Right atrium auricular region (tissue), 2 donors: ENCODE data around the gene KRT10. TPM values are rescaled to one million over a fixed set of nuclear protein-coding genes. Genes with fewer than 3 reads are reported as not detected.
"Not testable (repeated sequence)": the region's sequence is repeated elsewhere in the genome, so short reads cannot be mapped to it uniquely, and the experiment has no call there.

Experiments
- DNase-seq: peaks from one replicate; pipeline ENCODE4 v3.0.0-alpha.2; 2019; ENCODE audit warnings: low spot score
- H3K27ac ChIP-seq, 2 donors: fragments of 200-600 bp; sonication (generic); 1 replicate in 1 of 2; 2 replicates in 1 of 2; pipeline ENCODE4 v1.5.1; 2016 to 2019
- H3K27me3 ChIP-seq, 2 donors: fragments of 200-600 bp; sonication (generic); one replicate each; pipeline versions ENCODE4 v1.5.1 to v1.6.0; 2017 to 2019
- H3K36me3 ChIP-seq: fragments of 200-600 bp; sonication (generic); one replicate; pipeline ENCODE4 v1.5.1; 2016
- H3K4me1 ChIP-seq, 2 donors: fragments of 200-600 bp; sonication (generic); one replicate each; pipeline versions ENCODE4 v1.5.1 to v1.6.0; 2017 to 2019
- H3K4me3 ChIP-seq, 2 donors: fragments of 200-600 bp; sonication (generic); 1 replicate in 1 of 2; 2 replicates in 1 of 2; pipeline ENCODE4 v1.5.1; 2017 to 2019; ENCODE audit warnings: mild to moderate bottlenecking in 1 of 2, moderate library complexity in 1 of 2
- H3K9me3 ChIP-seq, 2 donors: fragments of 200-600 bp; sonication (generic); one replicate each; pipeline ENCODE4 v1.5.1; 2019
- total RNA-seq, 2 donors: library from RNA; depleted of rRNA; stranded (reverse); fragments of >200 nt; gene quantifications; one replicate each; pipeline ENCODE4 v1.1.0, GENCODE V29; 2016
- TF ChIP-seq, protein P1 (sequence below), 2 donors: fragments of 200-600 bp; sonication (generic); IDR thresholded peaks; one replicate each; pipeline ENCODE4 v1.5.1; 2019; ENCODE audit warnings: antibody characterized with exemption in 2 of 2

KRT10 gene
- total RNA-seq, 2 donors from 2014 or later: 18.9 to 21.5 TPM

GRCh38 chr17:40862985-40863733 lies 40.7 kb upstream of the KRT10 start:
- DNase-seq: no peak
- no peaks in the 10 kb centered on the region for H3K27me3 ChIP-seq
- TF ChIP-seq, protein P1, sequence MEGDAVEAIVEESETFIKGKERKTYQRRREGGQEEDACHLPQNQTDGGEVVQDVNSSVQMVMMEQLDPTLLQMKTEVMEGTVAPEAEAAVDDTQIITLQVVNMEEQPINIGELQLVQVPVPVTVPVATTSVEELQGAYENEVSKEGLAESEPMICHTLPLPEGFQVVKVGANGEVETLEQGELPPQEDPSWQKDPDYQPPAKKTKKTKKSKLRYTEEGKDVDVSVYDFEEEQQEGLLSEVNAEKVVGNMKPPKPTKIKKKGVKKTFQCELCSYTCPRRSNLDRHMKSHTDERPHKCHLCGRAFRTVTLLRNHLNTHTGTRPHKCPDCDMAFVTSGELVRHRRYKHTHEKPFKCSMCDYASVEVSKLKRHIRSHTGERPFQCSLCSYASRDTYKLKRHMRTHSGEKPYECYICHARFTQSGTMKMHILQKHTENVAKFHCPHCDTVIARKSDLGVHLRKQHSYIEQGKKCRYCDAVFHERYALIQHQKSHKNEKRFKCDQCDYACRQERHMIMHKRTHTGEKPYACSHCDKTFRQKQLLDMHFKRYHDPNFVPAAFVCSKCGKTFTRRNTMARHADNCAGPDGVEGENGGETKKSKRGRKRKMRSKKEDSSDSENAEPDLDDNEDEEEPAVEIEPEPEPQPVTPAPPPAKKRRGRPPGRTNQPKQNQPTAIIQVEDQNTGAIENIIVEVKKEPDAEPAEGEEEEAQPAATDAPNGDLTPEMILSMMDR (IDR thresholded peaks at IDR 0.05): no peak
- H3K36me3 ChIP-seq: no peaks in the 10 kb centered on the region
- no peak overlapping the region for H3K27ac ChIP-seq
- no peak overlapping the region for H3K4me3 ChIP-seq
- H3K4me1 ChIP-seq: no peaks in the 10 kb centered on the region
- no peaks in the 10 kb centered on the region for H3K9me3 ChIP-seq

DNA sequence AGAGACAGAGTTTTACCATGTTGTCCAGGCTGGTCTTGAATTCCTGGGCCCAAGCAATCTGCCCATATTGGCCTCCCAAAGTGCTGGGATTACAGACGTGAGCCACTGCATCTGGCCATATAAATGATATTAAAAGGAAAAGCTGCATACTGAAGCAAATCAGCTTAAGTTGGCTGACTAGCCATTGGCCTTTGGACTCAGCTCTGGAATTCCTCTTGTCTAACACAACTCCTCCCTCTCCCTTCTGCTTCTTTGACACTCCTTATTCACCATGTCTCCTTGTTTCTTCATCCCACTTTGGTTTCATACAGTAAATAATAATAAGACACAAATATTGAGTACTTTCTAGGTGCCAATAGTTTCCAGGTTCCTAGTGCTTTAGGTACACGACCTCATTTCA lies 37.1 kb upstream of the KRT10 start:
- no peak for DNase-seq
- Histone ChIP-seq H3K27me3 (no peaks in the 10 kb centered on the region), H3K4me1 (peaks cover 0 to 7% of the 10 kb centered on the region in 2 donors), H3K27ac (no peak overlapping the region), H3K9me3 (no peaks in the 10 kb centered on the region), H3K4me3 (no peak overlapping the region), H3K36me3 (no peaks in the 10 kb centered on the region)
- TF ChIP-seq, protein P1 (IDR thresholded peaks at IDR 0.05): no peak

DNA sequence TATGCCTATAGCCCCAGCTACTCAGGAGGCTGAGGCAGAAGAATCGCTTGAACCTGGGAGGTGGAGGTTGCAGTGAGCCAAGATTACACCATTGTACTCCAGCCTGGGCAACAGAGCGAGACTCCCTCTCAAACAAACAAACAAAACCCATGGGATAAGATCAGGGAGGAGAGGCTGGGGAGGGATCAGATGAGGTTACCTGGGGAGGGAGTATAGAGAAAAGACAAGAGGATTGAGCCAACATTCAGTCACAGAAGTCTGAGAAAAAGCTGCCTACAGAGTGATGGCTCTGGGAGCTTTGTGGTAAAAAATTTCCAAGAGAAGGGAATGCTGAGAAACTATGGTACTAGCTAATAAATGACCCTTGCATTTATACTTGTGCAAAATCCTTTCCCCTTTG lies 36.3 kb upstream of the KRT10 start:
- not testable (repeated sequence) for H3K9me3 ChIP-seq, DNase-seq, H3K27ac ChIP-seq, H3K4me3 ChIP-seq, H3K36me3 ChIP-seq, H3K27me3 ChIP-seq, H3K4me1 ChIP-seq

- no peaks in the 10 kb centered on the region for H3K36me3 ChIP-seq
- H3K27ac ChIP-seq: no peak overlapping the region
- H3K4me1 ChIP-seq: peaks cover 0 to 7% of the 10 kb centered on the region in 2 donors
- no peak for DNase-seq
- TF ChIP-seq, protein P1 (IDR thresholded peaks at IDR 0.05): no peak
- no peaks in the 10 kb centered on the region for H3K9me3 ChIP-seq
- no peaks in the 10 kb centered on the region for H3K27me3 ChIP-seq
- H3K4me3 ChIP-seq: no peak overlapping the region
These were observed 35.1 kb upstream of the KRT10 start for GRCh38 chr17:40857535-40857934.

DNA sequence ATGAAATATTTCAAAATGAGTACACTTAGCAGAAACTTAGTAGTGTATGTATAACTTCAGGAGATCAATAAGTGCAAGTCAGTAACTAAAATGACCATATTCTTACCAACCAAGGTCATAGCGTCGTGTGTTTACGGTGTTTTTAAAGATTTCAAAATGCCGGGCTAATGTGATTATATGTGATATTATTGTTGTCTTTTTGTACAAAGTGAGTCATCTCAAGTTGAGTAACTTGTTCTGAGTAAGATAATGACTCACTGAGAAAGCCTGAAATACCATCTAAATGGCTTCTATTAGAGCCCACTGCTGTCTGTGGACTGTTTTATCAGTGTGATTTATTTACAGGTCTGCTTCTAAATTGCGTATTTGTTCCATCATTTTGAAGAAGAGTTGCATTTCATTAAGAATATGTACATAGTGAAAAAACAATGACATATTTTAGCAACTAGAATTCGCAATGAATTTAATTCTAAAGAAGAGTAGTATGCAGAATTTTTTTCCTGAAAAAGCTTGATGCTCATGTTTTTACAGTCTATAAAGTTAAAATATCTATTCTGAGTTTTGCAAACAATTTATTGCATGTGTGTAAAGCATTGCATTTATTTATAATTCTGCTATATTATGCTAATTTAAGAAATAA lies 31.9 kb upstream of the KRT10 start:
- TF ChIP-seq, protein P1 (IDR thresholded peaks at IDR 0.05): no peak
- Histone ChIP-seq H3K4me3 (no peak overlapping the region), H3K9me3 (no peaks in the 10 kb centered on the region), H3K4me1 (peaks cover 0 to 7% of the 10 kb centered on the region in 2 donors), H3K36me3 (no peaks in the 10 kb centered on the region), H3K27me3 (no peaks in the 10 kb centered on the region), H3K27ac (no peak overlapping the region)
- no peak for DNase-seq

DNA sequence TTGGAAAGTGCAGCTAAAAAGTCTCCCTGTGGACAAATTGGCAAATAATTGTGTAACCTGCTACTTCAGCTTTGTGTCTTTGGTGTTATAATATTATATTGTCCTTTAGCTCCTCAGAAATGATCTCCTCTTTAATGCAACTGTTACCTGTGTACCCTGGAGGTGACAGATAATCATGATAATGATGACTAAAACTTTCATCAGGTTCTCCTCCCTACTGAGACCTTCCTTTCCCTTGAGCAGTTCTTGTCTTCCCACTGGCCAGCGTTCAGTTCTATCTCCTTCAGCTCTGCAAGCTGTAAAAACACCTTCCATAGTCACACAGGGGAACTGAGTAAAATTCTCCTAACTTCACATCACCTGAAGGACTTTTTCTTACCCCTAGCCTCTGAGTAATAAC lies 29.9 kb upstream of the KRT10 start:
- Histone ChIP-seq H3K4me1 (peaks cover 0 to 4% of the 10 kb centered on the region in 2 donors), H3K27me3 (no peaks in the 10 kb centered on the region), H3K9me3 (no peaks in the 10 kb centered on the region), H3K27ac (no peak overlapping the region), H3K36me3 (no peaks in the 10 kb centered on the region), H3K4me3 (no peak overlapping the region)
- DNase-seq: no peak
- TF ChIP-seq, protein P1 (IDR thresholded peaks at IDR 0.05): no peak
